CMK (cell line): ENCODE data around the gene KLHL26.
"Not testable (repeated sequence)": the region's sequence is repeated elsewhere in the genome, so short reads cannot be mapped to it uniquely, and the experiment has no call there.

Experiments
- DNase-seq: peaks from one replicate; pipeline ENCODE4 v3.0.0-alpha.2; 2010; ENCODE audit warnings: low read depth

The KLHL26 gene

GRCh38 chr19:18665771-18666202, 29.0 kb downstream of the KLHL26 start:
- DNase-seq = no peak

GRCh38 chr19:18666317-18666716, 29.5 kb downstream of the KLHL26 start:
- DNase-seq = no peak

- no peak for DNase-seq
These were observed 30.0 kb downstream of the KLHL26 start for GRCh38 chr19:18666784-18667183.

GRCh38 chr19:18667531-18668251, 30.9 kb downstream of the KLHL26 start:
- no peak for DNase-seq

- DNase-seq = no peak
These were observed 31.4 kb downstream of the KLHL26 start for GRCh38 chr19:18668252-18668631.

- DNase-seq = no peak
These were observed 32.1 kb downstream of the KLHL26 start for GRCh38 chr19:18668744-18669523.

- DNase-seq = no peak
These were observed 32.6 kb downstream of the KLHL26 start for GRCh38 chr19:18669524-18669817.

- DNase-seq = no peak
These were observed 33.1 kb downstream of the KLHL26 start for GRCh38 chr19:18669883-18670282.

GRCh38 chr19:18670312-18670711, 33.5 kb downstream of the KLHL26 start:
- no peak for DNase-seq

GRCh38 chr19:18671303-18672043, 34.6 kb downstream of the KLHL26 start:
- DNase-seq = no peak

GRCh38 chr19:18672044-18672451, 35.2 kb downstream of the KLHL26 start:
- no peak for DNase-seq

- no peak for DNase-seq
These were observed 35.9 kb downstream of the KLHL26 start for GRCh38 chr19:18672606-18673337.

- no peak for DNase-seq
These were observed 37.8 kb downstream of the KLHL26 start for GRCh38 chr19:18674616-18675015.

- no peak for DNase-seq
These were observed 39.0 kb downstream of the KLHL26 start for GRCh38 chr19:18675779-18676178.

GRCh38 chr19:18676692-18677091, 39.9 kb downstream of the KLHL26 start:
- no peak for DNase-seq

GRCh38 chr19:18677156-18677555, 40.3 kb downstream of the KLHL26 start:
- DNase-seq = no peak

GRCh38 chr19:18680148-18680547, 43.3 kb downstream of the KLHL26 start:
- DNase-seq = not testable (repeated sequence)

- DNase-seq = no peak
These were observed 45.9 kb downstream of the KLHL26 start for GRCh38 chr19:18682807-18683108.

- DNase-seq = peak; percentile 63
These were observed 46.5 kb downstream of the KLHL26 start, which contains the start of gene CRTC1 for GRCh38 chr19:18683109-18683957. CRTC1 (plus strand) TSS chr19:18683680; CDS start chr19:18683703, 23 bp downstream.

- DNase-seq = no peak
These were observed 47.3 kb downstream of the KLHL26 start for GRCh38 chr19:18683958-18684641.

GRCh38 chr19:18684642-18684993, 47.8 kb downstream of the KLHL26 start:
- no peak for DNase-seq
